ENCODE measurements around the gene RETREG2. TPM values are rescaled to one million over a fixed set of nuclear protein-coding genes. Genes with fewer than 3 reads are reported as not detected.

The RETREG2 gene
- polyA plus RNA-seq, 2 of the 4 experiments (the other 2 are of a cell fraction): 52.8 to 67.5 TPM

DNA sequence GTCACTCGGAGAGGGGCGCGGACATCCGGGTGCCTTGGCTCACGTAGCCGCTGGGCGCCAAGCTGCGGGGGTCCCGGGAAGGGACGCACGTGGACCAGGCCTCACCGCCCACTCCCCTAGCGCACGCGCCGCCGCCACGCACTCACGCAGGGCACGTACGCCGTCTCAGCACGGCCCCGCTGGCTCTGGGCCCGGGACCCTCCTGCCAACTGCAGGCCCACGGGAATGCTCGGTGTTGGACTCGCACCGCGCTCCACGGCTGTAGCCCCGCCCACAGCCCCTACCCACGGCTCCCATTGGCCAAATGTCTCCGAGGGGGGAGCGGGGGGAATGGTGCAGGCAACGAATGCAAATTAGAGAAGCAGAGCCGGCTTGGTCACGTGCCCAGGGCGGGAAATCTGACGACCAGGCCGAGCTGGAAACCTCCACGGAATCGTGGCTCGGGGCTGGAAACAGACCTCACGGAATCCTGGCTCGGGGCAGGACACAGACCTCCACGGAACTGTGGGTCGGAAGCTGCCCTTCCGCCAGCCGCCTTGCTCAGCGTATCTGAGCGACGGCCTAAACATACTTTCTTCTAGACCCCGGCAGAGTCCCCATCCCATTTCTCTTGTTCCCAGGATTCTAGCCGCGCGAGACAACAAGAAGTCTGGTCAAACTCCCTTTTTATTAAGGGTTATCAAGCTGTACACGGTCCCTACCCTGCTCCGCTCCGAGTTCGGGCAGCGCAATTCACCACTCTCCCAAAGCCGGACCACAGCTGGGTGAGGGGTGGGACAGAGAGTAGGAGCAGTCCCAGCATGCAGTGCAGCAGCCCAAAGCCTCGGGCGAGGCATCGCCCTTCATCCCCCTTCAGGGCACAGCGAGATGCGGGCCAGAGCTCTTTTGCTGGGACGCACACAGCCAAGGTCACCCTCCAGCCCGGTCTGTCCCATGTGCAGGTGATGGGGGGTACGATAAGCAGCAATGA, 40.9 kb downstream of the RETREG2 start, which contains the start of gene ABCB6:
ABCB6 (minus strand) TSS at position 227 of the 970 bp plus-strand sequence. CDS start 285 bp downstream, outside the sequence.
- H3K27ac ChIP-seq: peak within 1 kb of the TSS; percentile 92 to 95
- TF ChIP-seq TFCP2L1 (CRISPR knock-in tag; IDR thresholded peaks at IDR 0.05): peak; percentile 57; the same call in 1 of the 2 replicates
- TF ChIP-seq PBX3 (IDR thresholded peaks at IDR 0.05): peak; percentile 35
- 0 out of 2 replicates have a peak, but pooled peaks have one; percentile 41 for TF ChIP-seq MAZ (IDR thresholded peaks at IDR 0.05; ENCODE audit: borderline replicate concordance, low read depth, low read length)
- TF ChIP-seq TP53 (CRISPR knock-in tag; IDR thresholded peaks at IDR 0.05): 0 out of 2 replicates have a peak, but pooled peaks have one; percentile 12
- TF ChIP-seq BCL3 (IDR thresholded peaks at IDR 0.05): peak; percentile 66; the same call in 1 of the 3 replicates
- TF ChIP-seq KDM1A (IDR thresholded peaks at IDR 0.05; ENCODE audit: low read depth): no peak
- no peak for TF ChIP-seq HEYL (CRISPR knock-in tag; IDR thresholded peaks at IDR 0.05)
- TF ChIP-seq ZFP36 (IDR thresholded peaks at IDR 0.05; ENCODE audit: borderline replicate concordance, partially characterized antibody): no peak
- TF ChIP-seq REST (IDR thresholded peaks at IDR 0.05): no peak
- peak; percentile 95 for TF ChIP-seq USF2 (IDR thresholded peaks at IDR 0.05)
- TF ChIP-seq POLR2A (IDR thresholded peaks at IDR 0.05; ENCODE audit: low read length): peak; percentile 94
- peak in 1 of 2 experiments; percentile 68; a peak in 2 of 5 replicates for TF ChIP-seq JUN (IDR thresholded peaks at IDR 0.05)
- TF ChIP-seq, protein P1, sequence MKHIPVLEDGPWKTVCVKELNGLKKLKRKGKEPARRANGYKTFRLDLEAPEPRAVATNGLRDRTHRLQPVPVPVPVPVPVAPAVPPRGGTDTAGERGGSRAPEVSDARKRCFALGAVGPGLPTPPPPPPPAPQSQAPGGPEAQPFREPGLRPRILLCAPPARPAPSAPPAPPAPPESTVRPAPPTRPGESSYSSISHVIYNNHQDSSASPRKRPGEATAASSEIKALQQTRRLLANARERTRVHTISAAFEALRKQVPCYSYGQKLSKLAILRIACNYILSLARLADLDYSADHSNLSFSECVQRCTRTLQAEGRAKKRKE (CRISPR knock-in tag; IDR thresholded peaks at IDR 0.05; ENCODE audit: low read depth): peak; percentile 9; the same call in 1 of the 2 replicates
- TF ChIP-seq GATA3 (IDR thresholded peaks at IDR 0.05; ENCODE audit: borderline replicate concordance): peak; percentile 57
- no peak for TF ChIP-seq MAFK (IDR thresholded peaks at IDR 0.05; ENCODE audit: partially characterized antibody)
- TF ChIP-seq E2F6 (IDR thresholded peaks at IDR 0.05; ENCODE audit: borderline replicate concordance, low read depth): peak; percentile 99
- peak; percentile 70; the same call in 1 of the 2 replicates for TF ChIP-seq BHLHE40 (IDR thresholded peaks at IDR 0.05; ENCODE audit: low read depth, low read length)
- TF ChIP-seq, protein P2, sequence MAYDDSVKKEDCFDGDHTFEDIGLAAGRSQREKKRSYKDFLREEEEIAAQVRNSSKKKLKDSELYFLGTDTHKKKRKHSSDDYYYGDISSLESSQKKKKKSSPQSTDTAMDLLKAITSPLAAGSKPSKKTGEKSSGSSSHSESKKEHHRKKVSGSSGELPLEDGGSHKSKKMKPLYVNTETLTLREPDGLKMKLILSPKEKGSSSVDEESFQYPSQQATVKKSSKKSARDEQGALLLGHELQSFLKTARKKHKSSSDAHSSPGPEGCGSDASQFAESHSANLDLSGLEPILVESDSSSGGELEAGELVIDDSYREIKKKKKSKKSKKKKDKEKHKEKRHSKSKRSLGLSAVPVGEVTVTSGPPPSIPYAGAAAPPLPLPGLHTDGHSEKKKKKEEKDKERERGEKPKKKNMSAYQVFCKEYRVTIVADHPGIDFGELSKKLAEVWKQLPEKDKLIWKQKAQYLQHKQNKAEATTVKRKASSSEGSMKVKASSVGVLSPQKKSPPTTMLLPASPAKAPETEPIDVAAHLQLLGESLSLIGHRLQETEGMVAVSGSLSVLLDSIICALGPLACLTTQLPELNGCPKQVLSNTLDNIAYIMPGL (CRISPR knock-in tag; IDR thresholded peaks at IDR 0.05; ENCODE audit: borderline replicate concordance): no peak
- TF ChIP-seq MAX (IDR thresholded peaks at IDR 0.05): peak; percentile 97
- TF ChIP-seq MYC (IDR thresholded peaks at IDR 0.05; ENCODE audit: borderline replicate concordance, low read length): peak; percentile 74
- peak; percentile 32 for TF ChIP-seq CHD2 (IDR thresholded peaks at IDR 0.05; ENCODE audit: low read length, partially characterized antibody)
- no peak for TF ChIP-seq RCOR1 (IDR thresholded peaks at IDR 0.05; ENCODE audit: low read depth, low read length)
- H3K9me3 ChIP-seq: no peaks in the 10 kb centered on the region
- peak; percentile 92 for DNase-seq (ENCODE audit: low read depth in 1 of 2, low spot score in 1 of 2)
- CTCF ChIA-PET: interaction anchor here (0.7 to 7.3 kb wide), 12 partner anchors 20 to 80 kb away, joined by 3 to 79 read pairs (median 4); partner anchors contain the start of gene DNAJB2
- POLR2A ChIA-PET: interaction anchor here (0.6 to 3.8 kb wide), 10 partner anchors 8 to 76 kb away, joined by 3 to 25 read pairs (median 8); partner anchors contain the start of genes CNPPD1, DNAJB2, GLB1L and STK16
- WGBS (ENCODE audit: missing lambda C conversion rate): 48% methylated on average over 35 of the region's 71 CpGs
- H3K4me3 ChIP-seq: peak within 1 kb of the TSS; percentile 65
- peaks cover 30% of the 10 kb centered on the region for H3K4me1 ChIP-seq
- peak; percentile 65 to 84 for ATAC-seq
- H3K4me2 ChIP-seq: peak within 1 kb of the TSS; percentile 93
- peak; percentile 43 for FAIRE-seq

All from A549 (cell line).